ENCODE data around the gene MAPK7. TPM values are rescaled to one million over a fixed set of nuclear protein-coding genes. Genes with fewer than 3 reads are reported as not detected.
A peak's percentile ranks its signal among the peaks of the same experiment; 100 is the strongest.

MAPK7 gene
- total RNA-seq, 1 experiment from 2014 or later, result 23.3 TPM

GRCh38 chr17:19362277-19363113 lies 15.8 kb upstream of the MAPK7 start, which contains the start of gene B9D1:
B9D1 (minus strand) TSS chr17:19362723; CDS start chr17:19362569, 154 bp downstream.
- TF ChIP-seq, protein P1, sequence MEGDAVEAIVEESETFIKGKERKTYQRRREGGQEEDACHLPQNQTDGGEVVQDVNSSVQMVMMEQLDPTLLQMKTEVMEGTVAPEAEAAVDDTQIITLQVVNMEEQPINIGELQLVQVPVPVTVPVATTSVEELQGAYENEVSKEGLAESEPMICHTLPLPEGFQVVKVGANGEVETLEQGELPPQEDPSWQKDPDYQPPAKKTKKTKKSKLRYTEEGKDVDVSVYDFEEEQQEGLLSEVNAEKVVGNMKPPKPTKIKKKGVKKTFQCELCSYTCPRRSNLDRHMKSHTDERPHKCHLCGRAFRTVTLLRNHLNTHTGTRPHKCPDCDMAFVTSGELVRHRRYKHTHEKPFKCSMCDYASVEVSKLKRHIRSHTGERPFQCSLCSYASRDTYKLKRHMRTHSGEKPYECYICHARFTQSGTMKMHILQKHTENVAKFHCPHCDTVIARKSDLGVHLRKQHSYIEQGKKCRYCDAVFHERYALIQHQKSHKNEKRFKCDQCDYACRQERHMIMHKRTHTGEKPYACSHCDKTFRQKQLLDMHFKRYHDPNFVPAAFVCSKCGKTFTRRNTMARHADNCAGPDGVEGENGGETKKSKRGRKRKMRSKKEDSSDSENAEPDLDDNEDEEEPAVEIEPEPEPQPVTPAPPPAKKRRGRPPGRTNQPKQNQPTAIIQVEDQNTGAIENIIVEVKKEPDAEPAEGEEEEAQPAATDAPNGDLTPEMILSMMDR (conservative IDR thresholded peaks at IDR 0.05), result peak; percentile 97
- TF ChIP-seq EZH2 (IDR thresholded peaks at IDR 0.05; ENCODE audit: low read depth), result no peak
- BruUV-seq (replicated peaks), result TSS peak; percentile 54
- peak within 1 kb of the TSS; percentile 86 for H3K4me3 ChIP-seq
- H3K9me2 ChIP-seq (ENCODE audit: insufficient read depth), result no peaks in the 10 kb centered on the region
- peak within 1 kb of the TSS; percentile 85 for H3K27ac ChIP-seq
- intact Hi-C loops (cut with micrococcal nuclease; ENCODE audit: unreplicated experiment), result loop anchor here (1.0 to 5.0 kb wide), 7 partner anchors 35 to 404 kb away; no protein-coding TSS in a partner anchor
- peaks cover 4% of the 10 kb centered on the region; the same call in 1 of the 2 replicates for H3K36me3 ChIP-seq (ENCODE audit: low read depth)
- no peaks in the 10 kb centered on the region for H3K9me3 ChIP-seq (ENCODE audit: insufficient read depth, low read depth)
- no peaks in the 10 kb centered on the region for H3K27me3 ChIP-seq (ENCODE audit: insufficient read depth, low read depth)
- peak within 1 kb of the TSS; percentile 88 for H2AFZ ChIP-seq
- peaks cover 6% of the 10 kb centered on the region for H3F3A ChIP-seq (ENCODE audit: insufficient read depth, low read depth)
- ChIA-PET CTCF (interaction anchor here (0.5 to 2.4 kb wide), 10 partner anchors 8 to 1390 kb away, joined by 3 to 27 read pairs (median 3); partner anchors contain the start of genes ALDH3A2, DRC3 and MAPK7), POLR2A (ENCODE audit: unreplicated experiment) (interaction anchor here (0.5 to 1.6 kb wide), 11 partner anchors 8 to 1813 kb away, joined by 3 to 19 read pairs (median 4); partner anchors contain the start of gene MAPK7)
- peaks cover 13% of the 10 kb centered on the region for H3K4me1 ChIP-seq (replicated peaks; ENCODE audit: insufficient read depth)
- peaks cover 16% of the 10 kb centered on the region for H3K79me2 ChIP-seq (ENCODE audit: low read depth)
- peak; percentile 83 to 93 for DNase-seq
- H3K4me2 ChIP-seq, result peak within 1 kb of the TSS; percentile 80
- no peaks in the 10 kb centered on the region for H4K20me1 ChIP-seq (ENCODE audit: insufficient read depth)

DNA sequence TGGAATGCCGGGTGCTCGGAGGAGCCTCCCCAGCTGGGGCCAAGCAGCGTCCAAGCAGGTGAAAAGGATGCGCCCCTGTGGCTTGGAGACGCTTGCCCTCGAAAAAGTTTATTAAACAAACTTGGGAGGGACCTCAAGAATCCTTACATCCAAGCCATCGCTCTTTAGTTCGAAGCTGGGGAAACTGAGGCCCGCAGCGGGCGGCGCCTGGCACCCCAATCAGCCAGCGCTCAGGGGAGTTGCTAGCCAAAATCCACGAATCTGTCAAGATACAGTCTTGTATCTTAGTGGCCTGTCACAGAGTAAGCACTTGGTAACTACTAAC lies 15.2 kb upstream of the MAPK7 start:
- TF ChIP-seq, protein P1 (conservative IDR thresholded peaks at IDR 0.05), result peak; percentile 14; the same call in 1 of the 2 replicates
- TF ChIP-seq EZH2 (IDR thresholded peaks at IDR 0.05; ENCODE audit: low read depth), result no peak
- H3K27ac ChIP-seq, result no peak overlapping the region
- DNase-seq, result no peak
- H3K27me3 ChIP-seq (ENCODE audit: insufficient read depth, low read depth), result no peaks in the 10 kb centered on the region
- no peaks in the 10 kb centered on the region for H4K20me1 ChIP-seq (ENCODE audit: insufficient read depth)
- peaks cover 16% of the 10 kb centered on the region for H3K79me2 ChIP-seq (ENCODE audit: low read depth)
- peaks cover 6% of the 10 kb centered on the region for H3F3A ChIP-seq (ENCODE audit: insufficient read depth, low read depth)
- CTCF ChIA-PET, result interaction anchor here (0.5 to 2.4 kb wide), 10 partner anchors 9 to 1390 kb away, joined by 3 to 27 read pairs (median 4); partner anchors contain the start of genes ALDH3A2, DRC3 and MAPK7
- H3K4me2 ChIP-seq, result peak overlapping the region; percentile 80
- no peaks in the 10 kb centered on the region for H3K9me2 ChIP-seq (ENCODE audit: insufficient read depth)
- H2AFZ ChIP-seq, result peak overlapping the region; percentile 88
- H3K9me3 ChIP-seq (ENCODE audit: insufficient read depth, low read depth), result no peaks in the 10 kb centered on the region
- peak overlapping the region; percentile 86; the same call in 1 of the 2 replicates for H3K4me3 ChIP-seq
- POLR2A ChIA-PET (ENCODE audit: unreplicated experiment), result interaction anchor here (0.5 to 1.6 kb wide), 8 partner anchors 11 to 1813 kb away, joined by 3 to 19 read pairs (median 5); partner anchors contain the start of gene MAPK7
- BruUV-seq (replicated peaks), result no TSS peak
- H3K36me3 ChIP-seq (ENCODE audit: low read depth), result peaks cover 4% of the 10 kb centered on the region; the same call in 1 of the 2 replicates
- H3K4me1 ChIP-seq (replicated peaks; ENCODE audit: insufficient read depth), result peaks cover 13% of the 10 kb centered on the region
- intact Hi-C loops (cut with micrococcal nuclease; ENCODE audit: unreplicated experiment), result loop anchor here (1.0 to 5.0 kb wide), 6 partner anchors 84 to 403 kb away; no protein-coding TSS in a partner anchor

GRCh38 chr17:19363460-19364035 lies 14.8 kb upstream of the MAPK7 start:
- Histone ChIP-seq H3K4me2 (peak overlapping the region; percentile 80; the same call in 1 of the 2 replicates), H3K27ac (no peak overlapping the region), H4K20me1 (ENCODE audit: insufficient read depth) (no peaks in the 10 kb centered on the region), H3K79me2 (ENCODE audit: low read depth) (peaks cover 16% of the 10 kb centered on the region), H3K9me3 (ENCODE audit: insufficient read depth, low read depth) (no peaks in the 10 kb centered on the region), H3K36me3 (ENCODE audit: low read depth) (peaks cover 4% of the 10 kb centered on the region; the same call in 1 of the 2 replicates), H2AFZ (peak overlapping the region; percentile 88; the same call in 1 of the 2 replicates), H3F3A (ENCODE audit: insufficient read depth, low read depth) (peaks cover 6% of the 10 kb centered on the region), H3K27me3 (ENCODE audit: insufficient read depth, low read depth) (no peaks in the 10 kb centered on the region), H3K4me1 (replicated peaks; ENCODE audit: insufficient read depth) (peaks cover 13% of the 10 kb centered on the region), H3K9me2 (ENCODE audit: insufficient read depth) (no peaks in the 10 kb centered on the region), H3K4me3 (no peak overlapping the region)
- BruUV-seq (replicated peaks), result no TSS peak
- CTCF ChIA-PET, result interaction anchor here (0.5 to 2.4 kb wide), 7 partner anchors 14 to 1391 kb away, joined by 3 to 27 read pairs (median 6); partner anchors contain the start of genes DRC3 and MAPK7
- POLR2A ChIA-PET (ENCODE audit: unreplicated experiment), result interaction anchor here (0.7 kb wide), 1 partner anchor 365 kb away, joined by 4 read pairs; no protein-coding TSS in a partner anchor
- TF ChIP-seq, protein P1 (conservative IDR thresholded peaks at IDR 0.05), result no peak
- TF ChIP-seq EZH2 (IDR thresholded peaks at IDR 0.05; ENCODE audit: low read depth), result no peak
- no peak for DNase-seq
- intact Hi-C loops (cut with micrococcal nuclease; ENCODE audit: unreplicated experiment), result loop anchor here (1.0 to 5.0 kb wide), 6 partner anchors 84 to 403 kb away; no protein-coding TSS in a partner anchor
